Inflammatory macrophage treated with lipopolysaccharide for 1 hour (primary cell): ENCODE measurements around the gene MBP.
"Not testable (repeated sequence)": the region's sequence is repeated elsewhere in the genome, so short reads cannot be mapped to it uniquely, and the experiment has no call there.

Experiments
- DNase-seq, 2 donors: peaks; one replicate each; pipeline ENCODE4 v3.0.0-alpha.2; 2020 to 2022

MBP gene

GRCh38 chr18:76982038-76982437 is 150.5 kb downstream of the MBP start:
- DNase-seq: no peak

GRCh38 chr18:76981396-76981968 is 151.1 kb downstream of the MBP start:
- DNase-seq: no peak

GRCh38 chr18:76980663-76981395 is 151.8 kb downstream of the MBP start:
- DNase-seq: no peak

GRCh38 chr18:76979906-76980305 is 152.7 kb downstream of the MBP start:
- DNase-seq: no peak

- DNase-seq: no peak
Observed at GRCh38 chr18:76979111-76979751, 153.4 kb downstream of the MBP start.

GRCh38 chr18:76978616-76979015 is 154.0 kb downstream of the MBP start:
- DNase-seq: no peak

GRCh38 chr18:76977684-76978232 is 154.8 kb downstream of the MBP start:
- DNase-seq: no peak

GRCh38 chr18:76977108-76977621 is 155.4 kb downstream of the MBP start:
- no peak for DNase-seq

GRCh38 chr18:76975577-76976110 is 156.9 kb downstream of the MBP start:
- no peak for DNase-seq

- DNase-seq: no peak
Observed at GRCh38 chr18:76974386-76974785, 158.2 kb downstream of the MBP start.

- DNase-seq: no peak
Observed at GRCh38 chr18:76973520-76974266, 158.9 kb downstream of the MBP start.

- DNase-seq: peak in 1 of 2 donors; percentile 26
Observed at GRCh38 chr18:76972846-76973519, 159.6 kb downstream of the MBP start.

- DNase-seq: no peak
Observed at GRCh38 chr18:76972241-76972640, 160.3 kb downstream of the MBP start.

- DNase-seq: peak; percentile 76 to 77
Observed at GRCh38 chr18:76970770-76971559, 161.6 kb downstream of the MBP start.

GRCh38 chr18:76967721-76968472 is 164.7 kb downstream of the MBP start:
- peak; percentile 49 to 60 for DNase-seq

- not testable (repeated sequence) for DNase-seq
Observed at GRCh38 chr18:76967299-76967698, 165.3 kb downstream of the MBP start.

- not testable (repeated sequence) for DNase-seq
Observed at GRCh38 chr18:76965555-76966151, 166.9 kb downstream of the MBP start.

GRCh38 chr18:76963936-76964335 is 168.6 kb downstream of the MBP start:
- no peak for DNase-seq

- DNase-seq: no peak
Observed at GRCh38 chr18:76962851-76963250, 169.7 kb downstream of the MBP start.

- DNase-seq: no peak
Observed at GRCh38 chr18:76960528-76961035, 172.0 kb downstream of the MBP start.
